Measurements from ENCODE around the gene ZNF132. TPM values are rescaled to one million over a fixed set of nuclear protein-coding genes. Genes with fewer than 3 reads are reported as not detected.
A peak's percentile ranks its signal among the peaks of the same experiment; 100 is the strongest.

The ZNF132 gene
- total RNA-seq, 1 experiment from 2014 or later: 0.03 TPM

GRCh38 chr19:58387338-58388174, 52.4 kb downstream of the ZNF132 start:
- no peak for DNase-seq (ENCODE audit: low spot score)

DNA sequence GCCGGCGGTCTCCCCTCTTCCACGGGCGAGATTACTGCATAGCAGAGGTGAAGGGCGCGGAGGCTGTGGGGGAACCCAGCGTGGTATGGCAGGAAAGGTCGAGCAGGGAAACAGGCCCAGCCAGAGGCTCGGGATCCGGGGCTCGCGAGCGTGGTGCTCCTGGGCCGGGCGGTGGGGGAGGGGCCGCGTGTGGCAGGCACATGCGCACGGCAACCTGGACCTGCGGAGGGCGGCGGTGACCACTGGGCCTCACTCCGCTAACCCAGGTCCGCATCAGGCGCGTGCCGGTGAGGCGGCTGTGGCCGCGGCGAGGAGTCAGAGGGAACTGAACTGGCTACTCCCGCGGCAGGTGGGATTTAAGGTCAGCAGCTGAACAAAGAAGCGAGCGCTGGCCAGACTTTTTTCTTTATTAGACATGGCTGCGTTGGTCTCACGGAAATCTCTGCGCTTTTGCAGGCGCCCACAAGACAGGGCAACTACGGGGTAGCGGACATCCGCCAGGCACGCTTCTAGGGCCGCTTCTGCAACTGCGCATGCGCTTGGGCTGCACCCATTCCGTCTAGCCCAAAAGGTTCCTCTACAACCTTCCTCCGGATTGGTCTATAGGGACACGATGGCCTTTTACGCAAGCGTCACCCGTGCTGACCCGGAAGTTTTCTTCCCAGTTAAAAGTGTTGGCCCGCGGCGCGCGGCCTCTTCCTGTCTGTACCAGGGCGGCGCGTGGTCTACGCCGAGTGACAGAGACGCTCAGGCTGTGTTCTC, 53.2 kb downstream of the ZNF132 start, which contains the start of gene RPS5:
Gene RPS5, plus strand, starts transcription at position 694 of the 762 bp plus-strand sequence. CDS start 869 bp downstream, outside the sequence.
- DNase-seq (ENCODE audit: low spot score): peak; percentile 100

DNA sequence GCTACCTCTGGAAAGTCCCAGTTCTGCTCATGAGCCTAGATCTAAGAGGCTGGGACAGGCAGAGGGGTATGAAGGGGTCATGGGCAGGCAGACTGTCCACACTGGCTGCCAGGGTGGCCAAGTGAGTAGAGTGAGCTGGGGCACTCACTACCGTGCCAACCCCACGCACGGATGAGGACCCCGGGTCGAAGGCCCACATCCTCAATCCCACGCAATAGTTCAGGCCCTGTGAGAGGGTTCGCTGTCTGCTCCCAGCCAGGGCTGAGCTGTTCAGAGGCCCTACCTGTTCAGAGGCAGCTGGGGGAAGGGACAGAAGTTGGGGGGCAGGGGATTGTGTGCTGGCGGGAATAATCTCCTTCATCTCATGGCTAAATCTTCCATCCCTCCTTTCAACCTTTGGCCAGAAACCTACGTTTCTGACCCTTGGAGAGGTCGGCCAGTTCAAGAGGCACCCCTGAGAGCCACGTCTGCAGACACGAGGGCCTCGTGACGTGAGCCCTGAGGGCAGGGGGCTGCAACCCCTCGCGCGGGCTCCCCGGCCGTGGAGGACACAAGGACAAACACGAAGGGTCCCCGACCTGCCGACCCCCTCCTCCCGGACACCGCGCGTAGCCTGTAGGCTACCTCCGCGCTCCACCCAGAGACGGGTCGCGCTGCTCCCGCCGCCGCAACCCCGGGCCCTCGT, 53.9 kb downstream of the ZNF132 start:
- DNase-seq (ENCODE audit: low spot score): no peak

- no peak for DNase-seq (ENCODE audit: low spot score)
These were observed 54.6 kb downstream of the ZNF132 start for GRCh38 chr19:58385313-58385890.

DNA sequence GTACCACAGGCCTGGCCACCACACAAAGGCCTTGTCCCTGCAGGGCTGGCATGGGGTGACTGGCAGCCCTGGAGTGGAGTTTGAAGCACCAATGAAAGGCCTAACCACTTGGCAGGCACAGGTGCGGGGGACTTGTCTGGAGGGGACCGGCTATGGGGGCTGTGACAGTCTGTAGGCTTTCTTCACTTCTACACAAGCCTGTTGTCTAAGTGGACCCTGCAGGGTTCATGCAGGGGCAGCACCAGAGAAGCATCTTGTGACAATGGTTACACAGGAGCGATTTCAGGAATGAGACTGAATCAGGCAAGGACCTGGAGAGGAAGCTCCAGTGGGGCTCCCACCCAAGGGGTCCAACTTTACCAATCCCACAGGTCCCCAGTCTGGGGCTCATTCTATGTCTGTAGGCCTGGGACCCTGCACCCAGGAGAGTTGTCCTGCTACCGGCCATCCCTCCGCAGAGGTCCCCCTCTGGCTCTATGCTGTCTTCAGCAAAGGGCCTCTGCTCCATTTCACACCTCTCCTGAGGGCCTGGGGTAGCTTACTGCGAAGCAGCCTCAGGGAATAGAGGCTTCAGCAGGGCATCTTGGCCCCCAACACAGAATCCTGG, 56.9 kb downstream of the ZNF132 start:
- no peak for DNase-seq (ENCODE audit: low spot score)

Other genes with a start within 250 kb of the ZNF132 start
- gene ZNF544, start 211.2 kb downstream of the ZNF132 start, total RNA-seq (2014; rRNA removed; shearing (Covaris generic)): not detected in 2 replicates
- gene ZNF8, start 161.2 kb downstream of the ZNF132 start, total RNA-seq (2014; rRNA removed; shearing (Covaris generic)): 8.0 and 9.0 TPM in 2 replicates
- 80.2 and 89.6 TPM in 2 replicates for gene ERVK3-1, start 134.8 kb downstream of the ZNF132 start, total RNA-seq (2014; rRNA removed; shearing (Covaris generic))
- gene ZSCAN22, start 113.2 kb downstream of the ZNF132 start, total RNA-seq (2014; rRNA removed; shearing (Covaris generic)): 4.0 and 4.1 TPM in 2 replicates
- 10.7 and 47.6 TPM in 2 replicates for gene A1BG, start 86.7 kb downstream of the ZNF132 start, total RNA-seq (2014; rRNA removed; shearing (Covaris generic))
- 1.7 and 2.4 TPM in 2 replicates for gene ZNF497, start 77.4 kb downstream of the ZNF132 start, total RNA-seq (2014; rRNA removed; shearing (Covaris generic))
- gene ZNF837, start 59.1 kb downstream of the ZNF132 start, total RNA-seq (2014; rRNA removed; shearing (Covaris generic)): 3.7 and 5.7 TPM in 2 replicates
- 2,652 and 2,662 TPM in 2 replicates for gene RPS5, start 52.9 kb downstream of the ZNF132 start, total RNA-seq (2014; rRNA removed; shearing (Covaris generic))
- not detected in 2 replicates for gene RNF225, start 44.5 kb downstream of the ZNF132 start, total RNA-seq (2014; rRNA removed; shearing (Covaris generic))
- gene ZNF584, start 31.5 kb downstream of the ZNF132 start, total RNA-seq (2014; rRNA removed; shearing (Covaris generic)): 31.5 and 42.1 TPM in 2 replicates
- 9.9 and 12.1 TPM in 2 replicates for gene ZNF324B, start 11.5 kb upstream of the ZNF132 start, total RNA-seq (2014; rRNA removed; shearing (Covaris generic))
- 18.4 and 21.5 TPM in 2 replicates for gene ZNF324, start 26.9 kb upstream of the ZNF132 start, total RNA-seq (2014; rRNA removed; shearing (Covaris generic))
- gene ZNF446, start 36.2 kb upstream of the ZNF132 start, total RNA-seq (2014; rRNA removed; shearing (Covaris generic)): 17.1 and 18.8 TPM in 2 replicates
- 2.8 and 6.6 TPM in 2 replicates for gene SLC27A5, start 71.8 kb upstream of the ZNF132 start, total RNA-seq (2014; rRNA removed; shearing (Covaris generic))
- 9.0 and 11.9 TPM in 2 replicates for gene ZBTB45, start 79.7 kb upstream of the ZNF132 start, total RNA-seq (2014; rRNA removed; shearing (Covaris generic))
- 545 and 619 TPM in 2 replicates for gene TRIM28, start 103.9 kb upstream of the ZNF132 start, total RNA-seq (2014; rRNA removed; shearing (Covaris generic))
- gene CHMP2A, start 115.0 kb upstream of the ZNF132 start, total RNA-seq (2014; rRNA removed; shearing (Covaris generic)): 32.1 and 48.2 TPM in 2 replicates
- gene UBE2M, start 118.5 kb upstream of the ZNF132 start, total RNA-seq (2014; rRNA removed; shearing (Covaris generic)): 141 and 145 TPM in 2 replicates
- 17.4 and 17.8 TPM in 2 replicates for gene MZF1, start 133.2 kb upstream of the ZNF132 start, total RNA-seq (2014; rRNA removed; shearing (Covaris generic))